Immature natural killer cell (primary cell): Measurements from ENCODE around the gene ANKRD13C. TPM values are rescaled to one million over a fixed set of nuclear protein-coding genes. Genes with fewer than 3 reads are reported as not detected.
A peak's percentile ranks its signal among the peaks of the same experiment; 100 is the strongest.

Source experiments
- DNase-seq, 3 donors: peaks; one replicate each; pipeline ENCODE4 v3.0.0; 2022; ENCODE audit warnings: mixed read lengths in 1 of 3
- H3K27ac Mint-ChIP-seq, 6 donors: one replicate each; pipeline ENCODE4 v1.8.0; 2020; ENCODE audit warnings: mixed read lengths in 6 of 6, mild to moderate bottlenecking in 5 of 6, inconsistent platforms in 4 of 6, moderate library complexity in 3 of 6
- H3K27me3 Mint-ChIP-seq, 3 donors: one replicate each; pipeline ENCODE4 v1.8.0; 2020 to 2021; ENCODE audit warnings: low read depth in 3 of 3, mild to moderate bottlenecking in 3 of 3, mixed read lengths in 3 of 3, moderate library complexity in 3 of 3, inconsistent platforms in 1 of 3
- H3K36me3 Mint-ChIP-seq, 3 donors: one replicate each; pipeline ENCODE4 v1.8.0; 2020; ENCODE audit warnings: mixed read lengths in 3 of 3, inconsistent platforms in 2 of 3, mild to moderate bottlenecking in 2 of 3
- H3K4me1 Mint-ChIP-seq, 2 donors: one replicate each; pipeline ENCODE4 v1.8.0; 2020; ENCODE audit warnings: inconsistent platforms in 2 of 2, mild to moderate bottlenecking in 2 of 2, mixed read lengths in 2 of 2, moderate library complexity in 1 of 2
- H3K4me3 Mint-ChIP-seq, 5 donors: one replicate each; pipeline ENCODE4 v1.8.0; 2020; ENCODE audit warnings: mild to moderate bottlenecking in 5 of 5, mixed read lengths in 5 of 5, inconsistent platforms in 3 of 5, moderate library complexity in 3 of 5
- H3K9me3 Mint-ChIP-seq, 6 donors: one replicate each; pipeline ENCODE4 v1.8.0; 2020; ENCODE audit warnings: mild to moderate bottlenecking in 6 of 6, mixed read lengths in 6 of 6, inconsistent platforms in 4 of 6, moderate library complexity in 3 of 6
- polyA plus RNA-seq, 3 donors: library from polyadenylated mRNA; unstranded; fragments of 300-500 nt; fragmentation: Illumina TruSeq; gene quantifications; one replicate each; pipeline ENCODE4 v1.2.3, GENCODE V29; 2021

The ANKRD13C gene
- polyA plus RNA-seq, 3 donors from 2014 or later: 7.0 to 14.6 (median 8.3) TPM

- no peak for DNase-seq
- Mint-ChIP-seq H3K4me3 (no peak overlapping the region), H3K9me3 (no peaks in the 10 kb centered on the region), H3K4me1 (peaks cover 6 to 17% of the 10 kb centered on the region in 2 donors), H3K27me3 (peaks cover 0 to 2% (median 0%) of the 10 kb centered on the region in 3 donors), H3K36me3 (peaks cover 4 to 17% (median 9%) of the 10 kb centered on the region in 3 donors), H3K27ac (peak overlapping the region in 1 of 6 donors; percentile 46)
These were observed 43.2 kb downstream of the ANKRD13C start for GRCh38 chr1:70311369-70311768.

- H3K27ac Mint-ChIP-seq: no peak overlapping the region
- H3K9me3 Mint-ChIP-seq: no peaks in the 10 kb centered on the region
- no peak for DNase-seq
- H3K36me3 Mint-ChIP-seq: peaks cover 9 to 22% (median 19%) of the 10 kb centered on the region in 3 donors
- H3K4me3 Mint-ChIP-seq: no peak overlapping the region
- H3K27me3 Mint-ChIP-seq: no peaks in the 10 kb centered on the region
- peaks cover 0 to 14% of the 10 kb centered on the region in 2 donors for H3K4me1 Mint-ChIP-seq
These were observed 55.0 kb downstream of the ANKRD13C start for GRCh38 chr1:70299472-70299871.

- no peak for DNase-seq
- Mint-ChIP-seq H3K36me3 (peaks cover 3 to 37% (median 31%) of the 10 kb centered on the region in 3 donors), H3K27me3 (no peaks in the 10 kb centered on the region), H3K27ac (peak overlapping the region in 1 of 6 donors; percentile 24), H3K4me3 (no peak overlapping the region), H3K4me1 (peaks cover 0 to 14% of the 10 kb centered on the region in 2 donors), H3K9me3 (no peaks in the 10 kb centered on the region)
These were observed 58.8 kb downstream of the ANKRD13C start for GRCh38 chr1:70295749-70296148.

- Mint-ChIP-seq H3K27ac (peak overlapping the region in 4 of 6 donors; percentile 44 to 67 (median 48)), H3K4me3 (no peak overlapping the region), H3K27me3 (no peaks in the 10 kb centered on the region), H3K9me3 (no peaks in the 10 kb centered on the region), H3K4me1 (no peaks in the 10 kb centered on the region), H3K36me3 (peaks cover 3 to 36% (median 18%) of the 10 kb centered on the region in 3 donors)
- no peak for DNase-seq
These were observed 61.2 kb downstream of the ANKRD13C start for GRCh38 chr1:70293186-70293843.

- peaks cover 3 to 31% (median 13%) of the 10 kb centered on the region in 3 donors for H3K36me3 Mint-ChIP-seq
- H3K4me1 Mint-ChIP-seq: no peaks in the 10 kb centered on the region
- no peak overlapping the region for H3K27ac Mint-ChIP-seq
- DNase-seq: no peak
- H3K27me3 Mint-ChIP-seq: no peaks in the 10 kb centered on the region
- H3K4me3 Mint-ChIP-seq: no peak overlapping the region
- H3K9me3 Mint-ChIP-seq: no peaks in the 10 kb centered on the region
These were observed 64.3 kb downstream of the ANKRD13C start for GRCh38 chr1:70290218-70290617.

GRCh38 chr1:70288166-70288565, 66.4 kb downstream of the ANKRD13C start:
- H3K27ac Mint-ChIP-seq: no peak overlapping the region
- peaks cover under 1 to 23% (median 9%) of the 10 kb centered on the region in 3 donors for H3K36me3 Mint-ChIP-seq
- H3K4me1 Mint-ChIP-seq: no peaks in the 10 kb centered on the region
- no peaks in the 10 kb centered on the region for H3K9me3 Mint-ChIP-seq
- no peak for DNase-seq
- no peaks in the 10 kb centered on the region for H3K27me3 Mint-ChIP-seq
- no peak overlapping the region for H3K4me3 Mint-ChIP-seq

GRCh38 chr1:70286453-70286852, 68.1 kb downstream of the ANKRD13C start:
- Mint-ChIP-seq H3K9me3 (no peaks in the 10 kb centered on the region), H3K27me3 (no peaks in the 10 kb centered on the region), H3K27ac (no peak overlapping the region), H3K4me1 (no peaks in the 10 kb centered on the region), H3K4me3 (no peak overlapping the region), H3K36me3 (peaks cover 0 to 15% (median 0%) of the 10 kb centered on the region in 3 donors)
- DNase-seq: no peak

- Mint-ChIP-seq H3K36me3 (peaks cover 0 to 8% (median 0%) of the 10 kb centered on the region in 3 donors), H3K27me3 (no peaks in the 10 kb centered on the region), H3K4me3 (no peak overlapping the region), H3K9me3 (no peaks in the 10 kb centered on the region), H3K4me1 (no peaks in the 10 kb centered on the region), H3K27ac (no peak overlapping the region)
- DNase-seq: no peak
These were observed 70.2 kb downstream of the ANKRD13C start for GRCh38 chr1:70284366-70284765.

- no peak overlapping the region for H3K4me3 Mint-ChIP-seq
- no peaks in the 10 kb centered on the region for H3K9me3 Mint-ChIP-seq
- H3K27me3 Mint-ChIP-seq: no peaks in the 10 kb centered on the region
- peaks cover 0 to 6% of the 10 kb centered on the region in 2 donors for H3K4me1 Mint-ChIP-seq
- peak overlapping the region in 1 of 6 donors; percentile 23 for H3K27ac Mint-ChIP-seq
- peaks cover 0 to 17% (median 4%) of the 10 kb centered on the region in 3 donors for H3K36me3 Mint-ChIP-seq
- no peak for DNase-seq
These were observed 75.8 kb downstream of the ANKRD13C start for GRCh38 chr1:70278710-70279109.

- peaks cover 0 to 6% of the 10 kb centered on the region in 2 donors for H3K4me1 Mint-ChIP-seq
- no peak for DNase-seq
- H3K4me3 Mint-ChIP-seq: no peak overlapping the region
- H3K27me3 Mint-ChIP-seq: peaks cover 0 to 2% (median 0%) of the 10 kb centered on the region in 3 donors
- peak overlapping the region in 3 of 6 donors; percentile 17 to 54 (median 21) for H3K27ac Mint-ChIP-seq
- H3K36me3 Mint-ChIP-seq: peaks cover 4 to 21% (median 5%) of the 10 kb centered on the region in 3 donors
- H3K9me3 Mint-ChIP-seq: no peaks in the 10 kb centered on the region
These were observed 76.6 kb downstream of the ANKRD13C start for GRCh38 chr1:70277875-70278274.

GRCh38 chr1:70265946-70266345, 88.6 kb downstream of the ANKRD13C start:
- no peaks in the 10 kb centered on the region for H3K27me3 Mint-ChIP-seq
- peaks cover 13 to 35% (median 23%) of the 10 kb centered on the region in 3 donors for H3K36me3 Mint-ChIP-seq
- no peak for DNase-seq
- no peaks in the 10 kb centered on the region for H3K4me1 Mint-ChIP-seq
- H3K27ac Mint-ChIP-seq: no peak overlapping the region
- H3K4me3 Mint-ChIP-seq: no peak overlapping the region
- H3K9me3 Mint-ChIP-seq: peaks cover 0 to 1% (median 0%) of the 10 kb centered on the region in 6 donors

GRCh38 chr1:70264839-70265238, 89.7 kb downstream of the ANKRD13C start:
- no peak overlapping the region for H3K4me3 Mint-ChIP-seq
- H3K27ac Mint-ChIP-seq: peak overlapping the region in 2 of 6 donors; percentile 0 to 24
- no peaks in the 10 kb centered on the region for H3K4me1 Mint-ChIP-seq
- peaks cover 13 to 35% (median 26%) of the 10 kb centered on the region in 3 donors for H3K36me3 Mint-ChIP-seq
- DNase-seq: no peak
- H3K9me3 Mint-ChIP-seq: peaks cover 0 to 1% (median 0%) of the 10 kb centered on the region in 6 donors
- no peaks in the 10 kb centered on the region for H3K27me3 Mint-ChIP-seq

- Mint-ChIP-seq H3K4me1 (no peaks in the 10 kb centered on the region), H3K36me3 (peaks cover under 1 to 13% (median under 1%) of the 10 kb centered on the region in 3 donors), H3K27ac (no peak overlapping the region), H3K27me3 (peaks cover 0 to 2% (median 0%) of the 10 kb centered on the region in 3 donors), H3K9me3 (no peaks in the 10 kb centered on the region), H3K4me3 (no peak overlapping the region)
- DNase-seq: no peak
These were observed 97.9 kb downstream of the ANKRD13C start for GRCh38 chr1:70256664-70257063.

GRCh38 chr1:70248729-70249128, 105.8 kb downstream of the ANKRD13C start:
- peaks cover 0 to 2% (median 1%) of the 10 kb centered on the region in 3 donors for H3K27me3 Mint-ChIP-seq
- H3K27ac Mint-ChIP-seq: peak overlapping the region in 1 of 6 donors; percentile 2
- no peak overlapping the region for H3K4me3 Mint-ChIP-seq
- no peaks in the 10 kb centered on the region for H3K9me3 Mint-ChIP-seq
- no peak for DNase-seq
- H3K4me1 Mint-ChIP-seq: peaks cover 0 to 25% of the 10 kb centered on the region in 2 donors
- H3K36me3 Mint-ChIP-seq: peaks cover 28 to 63% (median 45%) of the 10 kb centered on the region in 3 donors
